Measurements from ENCODE around the gene B4GAT1.
"Not testable (repeated sequence)": the region's sequence is repeated elsewhere in the genome, so short reads cannot be mapped to it uniquely, and the experiment has no call there.

The B4GAT1 gene

DNA sequence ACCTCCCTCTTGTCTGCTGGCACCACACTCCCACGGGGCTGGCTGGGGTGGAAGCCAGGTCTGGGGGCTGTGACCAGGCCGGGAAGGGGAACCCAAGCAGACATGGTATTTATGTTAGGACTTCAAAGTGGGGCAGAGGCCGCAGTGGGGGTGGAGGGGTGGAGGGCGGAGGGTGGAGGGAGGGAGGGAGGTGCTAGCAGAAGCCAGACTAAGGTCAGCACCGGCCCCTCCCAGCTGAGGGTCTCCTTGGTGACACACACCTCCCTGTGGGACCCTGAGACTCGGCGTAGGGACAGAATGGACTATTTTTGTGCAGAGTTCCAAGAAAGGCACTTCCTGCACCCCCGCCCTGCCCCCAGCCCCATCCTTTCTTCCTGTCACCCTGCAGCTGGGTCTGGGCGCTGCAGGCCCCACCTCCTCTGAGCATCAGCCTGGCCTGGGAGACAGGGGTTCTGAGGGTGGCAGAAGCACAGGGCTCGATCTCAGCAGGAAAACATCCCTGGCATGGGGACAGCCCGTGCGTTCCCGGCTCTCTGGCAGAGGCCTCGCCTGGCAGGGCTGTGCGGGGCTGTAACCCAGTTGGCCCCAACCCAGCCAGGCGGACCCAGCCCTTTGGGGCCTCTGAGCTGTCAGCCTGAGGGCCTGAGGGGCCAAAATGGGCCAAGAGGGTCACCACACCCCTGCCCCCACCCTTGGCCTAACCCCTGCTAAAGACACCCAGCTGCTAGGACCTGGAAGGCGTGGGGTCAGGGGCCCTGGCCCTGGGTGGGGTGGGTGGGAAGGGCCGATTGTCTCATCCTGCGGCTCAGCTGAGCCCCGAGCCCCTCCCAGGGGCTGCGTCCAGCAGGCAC lies 20.9 kb downstream of the B4GAT1 start:
- no peak for FAIRE-seq
- no peak for DNase-seq (ENCODE audit: extremely low spot score, insufficient read length, low read depth)

DNA sequence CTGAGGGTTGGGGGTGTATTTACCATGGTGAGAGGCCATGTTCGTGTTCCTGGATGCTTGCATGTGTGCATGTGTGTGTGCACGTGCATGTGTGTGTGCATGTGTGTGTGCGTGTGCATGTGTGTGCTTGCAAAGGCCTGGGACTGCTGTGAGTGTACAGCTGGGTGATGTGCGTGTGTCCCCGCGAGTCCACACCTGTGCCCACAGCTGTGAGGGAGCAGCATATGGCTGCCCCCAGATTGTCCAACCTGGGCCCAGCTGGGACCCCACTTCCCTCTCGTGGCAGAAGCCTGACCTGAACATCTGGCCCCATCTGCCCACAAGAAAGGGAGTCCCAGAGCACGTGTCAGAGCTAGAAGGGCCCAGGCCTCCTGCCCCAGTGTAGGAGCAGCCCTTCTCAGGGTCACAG lies 22.2 kb downstream of the B4GAT1 start:
- DNase-seq (ENCODE audit: extremely low spot score, insufficient read length, low read depth) = no peak
- FAIRE-seq = no peak

DNA sequence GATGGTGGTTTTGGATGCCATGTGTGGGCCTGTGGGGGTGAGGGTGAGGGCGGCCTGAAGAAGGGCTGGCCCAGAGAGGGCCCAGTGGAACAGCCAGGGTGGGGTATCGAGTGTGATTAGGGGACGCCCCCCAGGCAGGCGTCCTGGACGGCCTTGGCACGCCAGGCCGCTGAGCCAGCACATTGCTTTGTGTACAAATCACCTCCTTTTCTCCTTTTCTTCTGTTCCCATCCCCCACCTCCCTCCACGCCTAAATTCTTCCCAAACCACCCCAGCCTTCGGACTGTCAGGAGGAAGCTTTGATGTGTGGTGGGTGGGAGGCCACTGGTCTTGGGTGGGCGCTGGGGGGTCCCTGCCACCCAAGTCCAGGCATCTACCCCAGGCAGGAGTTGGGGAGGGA lies 22.8 kb downstream of the B4GAT1 start:
- DNase-seq (ENCODE audit: extremely low spot score, insufficient read length, low read depth) (no peak), FAIRE-seq (no peak)

DNA sequence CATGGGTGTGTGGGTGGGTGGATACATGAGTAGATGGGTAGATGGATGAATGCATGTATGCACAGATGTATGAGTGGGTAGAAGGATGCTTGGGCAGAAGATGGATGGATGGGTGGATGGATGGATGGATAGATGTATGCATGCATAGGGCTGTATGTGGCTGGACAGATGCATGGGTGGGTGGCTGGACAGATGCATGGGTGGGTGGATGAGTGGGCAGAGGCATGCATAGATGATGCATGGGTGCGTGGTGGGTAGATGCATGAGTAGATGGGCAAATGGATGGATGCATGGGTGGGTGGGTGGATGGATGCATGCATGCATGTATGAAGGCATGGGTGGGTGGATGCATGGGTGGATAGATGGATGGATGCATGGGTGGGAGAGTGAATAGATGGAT lies 23.7 kb downstream of the B4GAT1 start:
- no peak for DNase-seq (ENCODE audit: extremely low spot score, insufficient read length, low read depth)
- no peak for FAIRE-seq

DNA sequence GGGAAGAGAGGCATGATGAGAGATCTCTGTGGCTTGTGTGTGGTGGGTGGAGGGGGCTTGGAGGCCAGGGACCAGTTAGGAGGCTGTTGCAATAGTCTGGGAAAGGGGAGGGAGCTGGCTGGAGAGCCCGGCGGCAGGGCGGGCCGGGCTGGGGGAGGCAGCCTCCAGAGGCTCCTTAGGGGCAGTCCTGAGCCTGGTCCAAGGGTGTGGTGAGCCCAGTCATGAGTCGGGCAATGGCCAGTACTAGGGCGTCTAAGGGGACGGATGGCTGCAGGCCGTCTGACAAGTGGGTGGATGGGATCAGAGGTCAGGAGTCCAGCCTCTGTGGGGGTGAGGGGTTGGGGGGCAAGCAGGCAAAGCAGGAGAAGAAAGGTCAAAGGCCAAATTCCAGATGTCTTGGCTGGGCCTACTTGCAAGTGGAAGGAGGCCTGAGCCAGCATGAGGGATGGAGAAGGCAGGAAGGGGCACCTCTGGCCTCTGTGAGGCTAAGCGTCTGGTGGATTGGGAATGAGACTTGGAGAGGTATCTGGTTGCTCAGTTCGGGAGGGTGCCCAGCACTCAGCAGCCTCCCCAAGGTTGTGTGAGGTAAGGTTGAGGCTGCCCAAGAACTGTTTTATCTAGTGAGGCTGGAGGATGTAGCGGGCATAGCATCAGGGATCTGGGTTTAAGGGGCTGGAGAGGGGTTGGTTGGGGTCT lies 24.5 kb downstream of the B4GAT1 start:
- DNase-seq (ENCODE audit: extremely low spot score, insufficient read length, low read depth) (no peak), FAIRE-seq (no peak)

DNA sequence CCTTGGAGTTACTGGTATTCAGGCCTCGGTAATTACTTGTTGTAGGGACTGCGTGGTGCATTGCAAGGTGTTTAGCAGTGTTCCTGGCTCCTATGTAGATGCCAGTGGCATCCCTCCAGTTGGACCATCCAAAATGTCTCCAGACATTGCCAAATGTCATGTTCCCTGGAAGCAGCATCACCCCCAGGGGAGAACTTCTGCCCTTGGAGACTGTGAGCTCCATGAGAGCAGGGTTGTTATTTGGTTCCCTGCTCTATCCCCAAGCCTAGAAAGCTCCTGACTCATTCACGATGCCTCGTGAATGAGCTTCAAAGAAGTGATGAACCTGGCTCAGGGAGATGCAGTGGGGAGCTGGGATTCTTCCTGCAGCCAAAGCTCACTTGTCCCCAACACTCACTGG lies 25.8 kb downstream of the B4GAT1 start:
- DNase-seq (ENCODE audit: extremely low spot score, insufficient read length, low read depth) = no peak
- no peak for FAIRE-seq

DNA sequence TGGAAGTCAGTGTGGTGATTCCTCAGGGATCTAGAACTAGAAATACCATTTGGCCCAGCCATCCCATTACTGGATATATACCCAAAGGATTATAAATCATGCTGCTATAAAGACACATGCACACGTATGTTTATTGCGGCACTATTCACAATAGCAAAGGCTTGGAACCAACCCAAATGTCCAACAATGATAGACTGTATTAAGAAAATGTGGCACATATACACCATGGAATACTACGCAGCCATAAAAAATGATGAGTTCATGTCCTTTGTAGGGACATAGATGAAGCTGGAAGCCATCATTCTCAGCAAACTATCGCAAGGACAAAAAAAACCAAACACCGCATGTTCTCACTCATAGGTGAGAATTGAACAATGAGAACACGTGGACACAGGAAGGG lies 26.7 kb downstream of the B4GAT1 start:
- not testable (repeated sequence) for DNase-seq (ENCODE audit: extremely low spot score, insufficient read length, low read depth); FAIRE-seq

DNA sequence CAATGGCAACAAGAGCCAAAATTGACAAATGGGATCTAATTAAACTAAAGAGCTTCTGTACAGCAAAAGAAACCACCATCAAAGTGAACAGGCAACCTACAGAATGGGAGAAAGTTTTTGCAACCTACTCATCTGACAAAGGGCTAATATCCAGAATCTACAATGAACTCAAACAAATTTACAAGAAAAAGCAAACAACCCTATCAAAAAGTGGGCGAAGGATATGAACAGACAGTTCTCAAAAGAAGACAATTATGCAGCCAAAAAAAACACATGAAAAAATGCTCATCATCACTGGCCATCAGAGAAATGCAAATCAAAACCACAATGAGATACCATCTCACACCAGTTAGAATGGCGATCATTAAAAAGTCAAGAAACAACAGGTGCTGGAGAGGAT lies 27.1 kb downstream of the B4GAT1 start:
- not testable (repeated sequence) for FAIRE-seq

DNA sequence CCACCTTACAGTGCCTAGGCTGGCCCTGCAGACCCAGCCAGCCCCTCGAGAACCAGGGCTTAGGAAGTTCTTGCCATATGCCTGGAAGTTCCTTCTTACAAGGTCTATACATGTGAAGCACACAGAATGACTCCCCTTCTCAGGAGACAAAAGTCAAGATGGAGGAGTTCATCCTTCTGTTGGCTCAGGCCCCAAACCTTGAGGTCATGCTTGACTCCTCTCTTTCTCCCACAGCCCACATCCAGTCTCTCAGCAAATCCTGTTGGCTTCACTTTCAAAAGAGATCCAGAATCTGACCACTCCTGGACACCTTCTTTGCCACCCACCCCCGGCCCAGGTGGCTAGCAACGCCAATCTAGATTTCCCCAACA lies 28.8 kb downstream of the B4GAT1 start:
- FAIRE-seq (no peak), DNase-seq (ENCODE audit: extremely low spot score, insufficient read length, low read depth) (no peak)

More for the DNA sequence above, 27.1 kb downstream of the B4GAT1 start:
- not testable (repeated sequence) for DNase-seq (ENCODE audit: extremely low spot score, insufficient read length, low read depth)

DNA sequence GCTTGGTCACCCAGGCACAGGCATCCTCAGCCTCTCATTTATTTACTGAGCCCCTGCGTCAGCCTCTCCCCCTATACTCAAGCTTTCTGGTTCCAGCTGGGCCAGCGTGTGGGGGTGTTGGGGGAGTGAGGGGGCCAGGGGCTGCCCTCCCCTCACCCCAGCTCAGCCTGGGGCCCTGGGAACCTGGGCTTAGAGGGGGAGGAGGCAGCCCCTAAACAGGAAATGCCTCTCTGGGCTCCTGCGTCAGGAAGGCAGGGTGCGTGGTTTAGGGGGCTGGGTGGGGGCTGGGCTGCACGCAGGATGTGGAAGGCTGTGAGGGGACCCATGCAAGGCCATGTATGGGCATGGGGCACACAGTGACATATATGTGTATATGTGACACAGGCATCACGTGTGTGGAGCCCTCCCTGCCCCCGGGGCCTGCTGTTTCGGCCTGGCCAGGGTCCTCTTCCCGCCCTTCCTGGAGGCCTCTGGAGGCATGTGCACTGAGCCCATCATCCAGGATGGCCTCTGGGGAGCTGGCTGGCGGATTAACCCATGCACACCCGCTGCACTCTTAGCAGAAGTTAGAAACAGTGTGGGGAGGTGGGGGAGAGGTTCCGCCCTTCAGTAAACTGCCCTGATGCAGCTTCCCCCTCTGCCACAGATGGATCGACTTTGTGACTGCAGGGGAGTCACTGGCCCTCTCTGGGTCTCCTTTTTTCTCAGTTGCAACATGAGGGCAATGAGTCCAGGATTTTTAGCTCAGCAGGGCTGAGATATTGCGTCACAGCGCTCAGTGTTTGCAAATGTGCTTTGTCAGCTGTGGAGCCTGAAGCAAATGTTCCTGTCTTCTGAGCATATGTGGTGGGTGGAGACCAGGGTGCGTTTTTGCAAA lies 29.5 kb downstream of the B4GAT1 start:
- DNase-seq (ENCODE audit: extremely low spot score, insufficient read length, low read depth) = no peak
- no peak for FAIRE-seq

DNA sequence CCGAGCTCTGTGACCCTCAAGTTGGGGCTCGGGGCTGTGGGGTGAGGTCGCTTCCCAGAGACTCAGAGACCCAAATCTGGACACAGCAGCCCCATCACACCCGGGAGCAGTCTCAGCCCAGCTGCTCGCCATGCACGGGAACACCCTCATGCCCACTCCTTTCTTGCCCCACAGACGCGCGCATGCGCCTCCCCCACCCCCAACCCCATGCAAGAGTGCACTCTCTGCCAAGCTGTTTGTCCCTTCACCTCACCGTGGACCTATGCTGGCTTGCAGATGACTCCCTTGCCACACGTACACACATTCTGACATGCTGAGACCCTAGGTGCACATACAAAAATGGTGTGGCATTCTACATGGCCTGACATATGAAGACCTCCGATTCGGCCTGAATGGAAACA lies 30.1 kb downstream of the B4GAT1 start:
- DNase-seq (ENCODE audit: extremely low spot score, insufficient read length, low read depth) (no peak), FAIRE-seq (no peak)

DNA sequence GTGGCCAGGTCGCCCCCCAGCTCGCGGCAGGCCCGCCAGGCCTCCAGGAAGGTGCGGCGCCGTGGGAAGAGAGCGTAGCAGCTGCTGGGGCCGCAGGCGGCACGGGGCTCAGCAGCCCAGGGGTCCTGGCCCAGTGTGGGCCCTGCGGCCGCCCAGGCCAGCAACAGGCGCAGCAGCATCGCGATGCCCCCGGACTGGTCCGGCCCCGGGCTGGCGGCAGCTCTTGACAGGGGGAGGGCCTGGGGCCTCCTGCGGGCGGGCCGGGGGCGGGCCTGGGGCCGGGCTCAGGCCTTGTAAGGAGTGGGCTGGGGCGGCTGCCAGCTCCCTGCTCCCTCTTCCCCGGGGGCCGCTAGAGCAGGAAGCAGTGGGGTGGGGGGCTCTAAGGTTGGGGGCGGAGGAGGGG lies 30.6 kb downstream of the B4GAT1 start, which contains the start of gene CD248:
Gene CD248, minus strand, starts transcription at position 196 of the 403 bp plus-strand sequence. Its CDS starts 17 bp downstream, at position 179.
- FAIRE-seq (no peak), DNase-seq (ENCODE audit: extremely low spot score, insufficient read length, low read depth) (no peak)

DNA sequence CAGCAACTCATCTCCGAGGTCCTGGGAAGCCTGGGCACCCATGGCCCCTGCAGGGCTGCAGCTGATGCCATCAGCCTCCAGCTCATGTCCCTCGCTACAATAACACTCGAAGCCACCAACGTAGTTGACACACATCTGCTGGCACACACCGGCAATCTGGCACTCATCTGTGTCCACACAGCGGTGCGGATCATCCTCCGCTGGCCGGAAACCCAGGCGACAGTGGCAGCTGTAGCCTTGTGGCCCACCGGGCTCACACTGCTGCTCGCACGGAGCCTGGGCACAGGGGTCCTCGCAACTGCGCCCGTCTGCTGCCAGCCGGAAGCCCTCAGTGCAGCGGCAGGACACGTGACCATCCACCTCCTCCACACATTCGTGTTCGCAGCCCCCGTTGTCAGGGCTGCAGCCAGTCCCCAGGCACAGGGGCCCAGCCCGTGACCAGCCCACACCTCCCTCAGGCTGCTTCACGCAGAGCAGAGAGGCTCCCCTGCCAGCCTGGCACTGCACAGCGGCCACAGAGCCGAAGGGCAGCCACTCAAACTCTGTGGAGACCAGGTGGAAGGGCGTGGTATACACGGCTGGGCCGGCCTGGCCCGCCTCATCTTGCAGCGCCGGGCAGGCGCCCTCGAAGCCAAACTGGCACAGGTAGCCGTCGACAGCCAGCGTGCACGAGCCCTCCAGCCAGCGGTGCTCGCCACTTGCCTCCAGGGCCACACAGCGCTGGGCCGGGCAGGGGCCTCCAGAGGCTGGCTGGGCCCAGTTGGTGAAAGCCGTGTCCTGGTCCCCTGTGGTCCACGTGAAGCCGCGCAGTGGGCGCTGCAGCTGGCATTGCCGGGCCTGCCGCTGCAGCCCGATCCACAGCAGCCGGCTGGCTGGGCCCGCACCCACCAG lies 31.3 kb downstream of the B4GAT1 start:
- no peak for FAIRE-seq
- DNase-seq (ENCODE audit: extremely low spot score, insufficient read length, low read depth) = no peak

DNA sequence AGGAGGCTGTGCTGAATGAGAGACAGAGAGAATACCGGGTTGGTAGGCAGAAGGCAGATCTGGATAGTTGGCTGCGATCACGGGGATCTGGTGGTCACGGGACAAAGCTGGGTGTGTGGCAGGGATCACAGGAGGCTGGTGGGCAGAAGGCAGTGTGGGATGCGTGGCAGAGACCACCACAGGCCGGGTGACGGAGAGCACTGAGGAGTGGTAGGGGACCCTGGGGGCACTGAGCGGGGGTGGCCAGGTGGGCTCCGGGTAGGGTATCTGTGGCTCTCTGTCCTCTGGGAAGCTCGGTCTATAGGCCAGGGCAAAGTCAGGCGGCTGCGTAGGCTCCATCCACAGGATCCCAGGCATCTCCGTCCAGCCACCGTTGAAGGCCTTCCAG lies 31.9 kb downstream of the B4GAT1 start:
- FAIRE-seq (no peak), DNase-seq (ENCODE audit: extremely low spot score, insufficient read length, low read depth) (no peak)

DNA sequence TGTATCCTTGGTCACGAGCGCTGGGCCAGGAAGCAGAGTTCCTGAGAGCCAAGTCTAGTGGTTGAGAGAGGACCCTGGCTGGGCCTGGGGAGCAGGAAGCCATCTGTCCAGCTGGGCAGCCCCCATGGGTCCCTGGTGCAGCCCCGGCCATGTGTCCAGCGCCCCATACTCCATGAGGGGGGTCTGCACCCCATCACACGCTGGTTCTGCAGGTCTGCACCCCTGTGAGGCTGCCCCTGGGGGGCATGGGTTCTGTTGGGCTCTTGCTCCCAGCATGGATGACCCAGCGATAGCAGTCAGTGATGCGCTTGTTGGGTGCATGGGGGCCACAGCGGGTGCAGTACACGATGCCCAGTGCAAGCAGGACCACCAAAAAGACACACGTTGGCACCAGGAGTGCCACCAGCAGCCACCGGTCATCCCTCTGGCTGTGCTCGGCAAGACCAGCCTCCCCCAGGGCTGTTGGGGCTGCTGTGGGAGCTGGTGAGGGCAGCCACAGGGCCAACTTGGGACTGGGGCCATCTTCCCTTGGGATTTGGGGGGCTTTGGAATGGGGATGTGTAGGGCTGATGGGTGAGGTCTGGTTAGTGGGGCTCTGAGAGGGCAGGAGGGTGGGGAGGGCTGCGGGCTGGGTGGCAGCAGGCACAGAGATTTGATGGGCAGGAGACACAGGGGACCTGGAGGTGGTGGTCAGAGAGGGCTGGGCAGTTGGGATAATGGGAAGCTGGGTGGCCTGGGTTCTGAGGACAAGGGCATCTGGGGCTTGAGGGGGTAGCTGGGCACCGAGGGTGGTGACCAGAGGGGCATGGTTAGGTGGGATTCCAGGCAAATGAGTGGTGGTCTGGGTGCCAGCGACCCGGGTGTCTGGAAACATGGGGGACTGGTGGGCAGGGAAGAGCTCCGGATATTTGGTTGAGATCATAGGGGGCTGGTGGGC lies 32.6 kb downstream of the B4GAT1 start:
- DNase-seq (ENCODE audit: extremely low spot score, insufficient read length, low read depth) (no peak), FAIRE-seq (no peak)

DNA sequence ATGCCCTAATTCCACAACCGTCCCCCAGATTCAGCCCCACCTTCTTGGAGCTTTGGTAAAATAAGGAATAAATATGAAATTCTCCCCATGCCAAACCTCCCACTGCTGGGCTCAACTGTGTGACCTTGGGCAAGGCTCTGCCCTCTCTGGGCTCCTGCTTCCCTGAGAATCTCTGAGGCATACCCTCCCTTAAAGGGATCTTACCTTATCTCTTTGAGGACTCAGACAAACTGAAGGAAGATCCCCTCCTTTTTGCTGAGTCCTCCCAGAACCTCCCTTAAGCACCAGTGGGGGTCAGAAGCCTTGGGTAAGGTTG lies 33.3 kb downstream of the B4GAT1 start:
- DNase-seq (ENCODE audit: extremely low spot score, insufficient read length, low read depth) (no peak), FAIRE-seq (no peak)

DNA sequence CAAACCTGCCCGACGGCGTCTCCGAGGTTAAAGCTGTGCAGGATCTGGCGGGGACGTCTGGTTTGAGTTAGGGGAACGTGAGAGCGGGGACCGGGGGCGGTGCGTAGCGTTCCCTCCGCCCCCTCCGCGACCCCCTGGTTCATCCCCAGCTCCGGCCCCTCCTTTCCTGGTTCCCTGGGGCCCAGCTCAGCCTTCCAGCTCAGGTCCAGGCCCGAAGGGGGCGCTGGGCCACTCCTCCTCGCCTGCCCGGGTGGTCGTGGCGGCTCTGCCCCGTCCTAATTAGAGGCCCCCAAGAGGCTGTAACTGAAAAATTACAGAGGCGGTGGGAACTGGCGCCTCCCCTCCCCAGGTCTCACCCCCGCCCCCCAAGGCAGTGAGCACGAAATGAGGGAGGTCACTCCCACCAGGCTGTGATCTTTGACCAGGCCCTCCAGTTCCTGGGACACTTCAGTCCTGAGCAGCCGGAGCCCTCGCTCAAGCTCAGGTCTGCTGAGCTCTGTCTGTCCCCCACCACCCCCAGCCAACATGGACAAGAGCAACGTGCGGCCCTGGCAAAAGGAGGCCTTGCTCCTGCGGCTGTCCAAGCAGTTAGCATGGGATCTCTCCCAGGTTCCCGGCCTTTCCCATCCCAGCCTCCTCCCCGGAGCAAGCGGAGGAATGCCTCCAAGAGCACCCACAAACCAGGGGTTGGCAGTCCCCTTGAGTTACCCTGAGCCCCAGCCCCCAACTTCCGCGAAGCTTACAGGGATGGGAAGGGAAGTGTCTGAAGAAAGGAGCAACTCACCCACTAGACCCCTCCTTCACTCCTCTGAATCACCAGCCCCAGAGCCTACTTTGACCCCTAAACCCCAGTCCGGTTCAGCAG lies 33.9 kb downstream of the B4GAT1 start:
- FAIRE-seq (no peak), DNase-seq (ENCODE audit: extremely low spot score, insufficient read length, low read depth) (no peak)

Measured in GM18507 (cell line).